ENCODE data around the gene PES1. TPM values are rescaled to one million over a fixed set of nuclear protein-coding genes. Genes with fewer than 3 reads are reported as not detected.

PES1 gene
- total RNA-seq, 1 donor from 2014 or later, result 88.7 TPM

DNA sequence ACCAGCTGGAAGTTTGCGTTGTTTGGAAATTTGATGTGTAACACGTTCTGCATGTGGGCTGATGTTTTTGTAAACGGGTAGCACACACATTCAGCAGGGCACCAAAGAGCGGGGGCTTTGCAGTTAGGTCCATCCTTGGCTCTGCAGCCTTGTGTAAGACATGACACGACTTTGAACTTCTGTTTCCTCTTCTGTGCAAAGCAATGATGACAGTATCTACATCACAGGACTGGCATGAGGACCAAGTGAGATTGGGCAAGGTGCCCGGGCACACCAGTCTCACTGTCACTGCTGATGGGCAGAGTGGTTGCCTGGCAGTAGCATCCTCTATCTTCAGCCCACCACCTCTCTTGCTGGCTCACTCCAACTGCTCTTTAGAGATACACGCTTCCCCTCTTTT, 18.6 kb upstream of the PES1 start:
- Mint-ChIP-seq H3K27ac (ENCODE audit: unreplicated experiment) (no peak overlapping the region), H3K36me3 (ENCODE audit: low read depth, unreplicated experiment) (no peaks in the 10 kb centered on the region), H3K27me3 (ENCODE audit: low read depth, unreplicated experiment) (peaks cover 6% of the 10 kb centered on the region), H3K4me3 (ENCODE audit: unreplicated experiment) (no peak overlapping the region), H3K9me3 (ENCODE audit: unreplicated experiment) (peaks cover 2% of the 10 kb centered on the region), H3K4me1 (ENCODE audit: low read depth, unreplicated experiment) (peaks cover 29% of the 10 kb centered on the region)
- peaks cover 24% of the 10 kb centered on the region for H3K4me1 ChIP-seq (ENCODE audit: insufficient read depth, low read length)
- no peaks in the 10 kb centered on the region for H3K79me2 ChIP-seq (ENCODE audit: insufficient read depth, low read length)
- no peak for DNase-seq (ENCODE audit: low read depth)
- H2AFZ ChIP-seq (ENCODE audit: low read depth, low read length), result no peak overlapping the region
- H3K27ac ChIP-seq (ENCODE audit: low read depth, low read length), result no peak overlapping the region
- TF ChIP-seq EZH2 (IDR thresholded peaks at IDR 0.05; ENCODE audit: insufficient read depth, low read length) (no peak), CTCF (IDR thresholded peaks at IDR 0.05; ENCODE audit: insufficient read depth, low read depth, low read length) (no peak)
- no peaks in the 10 kb centered on the region for H3K9me3 ChIP-seq (ENCODE audit: insufficient read depth, low read depth, low read length)
- H3K4me2 ChIP-seq (ENCODE audit: low read length), result no peak overlapping the region
- no peak overlapping the region for H3K4me3 ChIP-seq (ENCODE audit: insufficient read depth, low read depth, low read length)
- H3K9ac ChIP-seq (ENCODE audit: low read length), result no peak overlapping the region
- no peaks in the 10 kb centered on the region for H3K36me3 ChIP-seq (ENCODE audit: insufficient read depth, low read length)
- H3K27me3 ChIP-seq (ENCODE audit: insufficient read depth, low read length), result no peaks in the 10 kb centered on the region
- no peaks in the 10 kb centered on the region for H4K20me1 ChIP-seq (ENCODE audit: insufficient read depth, low read length)
- FAIRE-seq, result no peak

DNA sequence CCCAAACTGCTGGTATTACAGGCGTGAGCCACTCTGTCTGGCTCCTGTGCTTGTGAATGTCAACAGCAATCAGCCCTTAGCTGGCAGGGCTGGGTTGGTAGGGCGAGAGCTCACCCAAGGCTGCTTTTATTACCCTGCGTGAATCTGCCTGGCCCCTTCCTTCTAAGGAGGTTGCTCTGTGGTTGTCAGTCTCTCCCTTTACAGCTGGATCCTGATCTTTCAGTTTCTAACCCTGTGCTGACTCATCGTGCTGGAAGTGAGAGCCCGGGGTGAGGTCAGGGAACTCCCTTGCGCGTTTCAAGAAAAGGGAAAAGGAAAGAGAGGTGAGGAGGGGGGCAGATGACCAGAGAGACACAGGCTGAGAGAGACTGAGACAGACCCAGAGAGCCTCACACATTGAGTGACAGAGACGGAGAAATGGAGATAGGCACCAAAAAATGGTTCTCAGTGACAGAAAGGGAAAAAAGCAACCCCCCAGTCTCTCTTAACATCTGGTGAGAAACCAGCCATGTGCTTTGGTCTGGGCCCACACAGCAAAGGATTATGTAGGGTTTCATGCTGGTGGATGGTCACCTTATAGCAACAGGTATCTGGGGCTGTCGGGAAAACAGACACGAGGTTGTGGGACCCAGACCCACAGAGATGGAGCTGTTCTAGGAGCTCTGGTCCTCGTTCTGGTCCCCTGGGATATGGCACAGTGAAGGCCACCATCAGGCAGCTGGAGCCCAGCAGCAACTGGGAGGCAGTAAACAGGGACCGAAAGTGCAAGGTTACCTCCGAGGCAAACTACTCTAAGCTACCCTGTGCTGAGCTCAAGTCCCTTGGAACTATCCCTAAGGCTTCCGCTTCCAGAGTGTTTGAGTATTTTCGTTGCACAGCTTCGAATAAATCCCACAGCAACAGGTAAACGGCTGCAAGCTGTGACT, 17.8 kb upstream of the PES1 start:
- Histone ChIP-seq H3K9ac (ENCODE audit: low read length) (peak overlapping the region; percentile 36), H4K20me1 (ENCODE audit: insufficient read depth, low read length) (no peaks in the 10 kb centered on the region), H2AFZ (ENCODE audit: low read depth, low read length) (peak overlapping the region; percentile 29), H3K27ac (ENCODE audit: low read depth, low read length) (no peak overlapping the region), H3K4me2 (ENCODE audit: low read length) (peak overlapping the region; percentile 70), H3K27me3 (ENCODE audit: insufficient read depth, low read length) (no peaks in the 10 kb centered on the region), H3K9me3 (ENCODE audit: insufficient read depth, low read depth, low read length) (no peaks in the 10 kb centered on the region), H3K79me2 (ENCODE audit: insufficient read depth, low read length) (no peaks in the 10 kb centered on the region), H3K4me3 (ENCODE audit: insufficient read depth, low read depth, low read length) (no peak overlapping the region), H3K4me1 (ENCODE audit: insufficient read depth, low read length) (peaks cover 24% of the 10 kb centered on the region), H3K36me3 (ENCODE audit: insufficient read depth, low read length) (no peaks in the 10 kb centered on the region)
- peaks cover 29% of the 10 kb centered on the region for H3K4me1 Mint-ChIP-seq (ENCODE audit: low read depth, unreplicated experiment)
- H3K27ac Mint-ChIP-seq (ENCODE audit: unreplicated experiment), result peak overlapping the region; percentile 98
- H3K27me3 Mint-ChIP-seq (ENCODE audit: low read depth, unreplicated experiment), result peaks cover 3% of the 10 kb centered on the region
- H3K9me3 Mint-ChIP-seq (ENCODE audit: unreplicated experiment), result peaks cover 2% of the 10 kb centered on the region
- H3K36me3 Mint-ChIP-seq (ENCODE audit: low read depth, unreplicated experiment), result no peaks in the 10 kb centered on the region
- FAIRE-seq (no peak), DNase-seq (ENCODE audit: low read depth) (peak; percentile 72)
- H3K4me3 Mint-ChIP-seq (ENCODE audit: unreplicated experiment), result peak overlapping the region; percentile 76
- TF ChIP-seq CTCF (IDR thresholded peaks at IDR 0.05; ENCODE audit: insufficient read depth, low read depth, low read length) (no peak), EZH2 (IDR thresholded peaks at IDR 0.05; ENCODE audit: insufficient read depth, low read length) (no peak)

DNA sequence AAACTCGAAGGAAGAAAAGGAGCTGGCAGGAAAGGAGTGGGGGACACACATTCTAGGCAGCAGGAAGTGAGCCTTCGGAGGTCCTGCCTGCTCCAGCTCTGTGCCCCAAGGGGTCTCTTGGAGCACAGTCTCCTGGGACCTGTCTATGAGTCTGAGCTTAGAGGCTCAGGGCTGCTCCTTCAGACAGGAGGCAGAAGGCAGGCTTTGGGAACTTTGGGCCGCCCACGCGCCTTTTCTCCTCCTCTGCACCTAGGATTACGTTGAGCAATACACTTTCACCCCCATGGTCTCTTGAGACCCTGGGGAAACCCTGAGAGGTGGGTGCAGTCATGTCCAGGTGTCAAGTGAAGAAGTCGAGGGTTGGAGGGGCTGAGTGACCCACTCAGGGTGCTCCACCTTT, 16.2 kb upstream of the PES1 start:
- Mint-ChIP-seq H3K4me1 (ENCODE audit: low read depth, unreplicated experiment) (peaks cover 31% of the 10 kb centered on the region), H3K9me3 (ENCODE audit: unreplicated experiment) (no peaks in the 10 kb centered on the region), H3K36me3 (ENCODE audit: low read depth, unreplicated experiment) (no peaks in the 10 kb centered on the region), H3K4me3 (ENCODE audit: unreplicated experiment) (no peak overlapping the region), H3K27me3 (ENCODE audit: low read depth, unreplicated experiment) (no peaks in the 10 kb centered on the region), H3K27ac (ENCODE audit: unreplicated experiment) (no peak overlapping the region)
- no peak for DNase-seq (ENCODE audit: low read depth)
- H3K9ac ChIP-seq (ENCODE audit: low read length), result no peak overlapping the region
- no peaks in the 10 kb centered on the region for H3K36me3 ChIP-seq (ENCODE audit: insufficient read depth, low read length)
- FAIRE-seq, result no peak
- no peaks in the 10 kb centered on the region for H4K20me1 ChIP-seq (ENCODE audit: insufficient read depth, low read length)
- peaks cover 24% of the 10 kb centered on the region for H3K4me1 ChIP-seq (ENCODE audit: insufficient read depth, low read length)
- TF ChIP-seq EZH2 (IDR thresholded peaks at IDR 0.05; ENCODE audit: insufficient read depth, low read length) (no peak), CTCF (IDR thresholded peaks at IDR 0.05; ENCODE audit: insufficient read depth, low read depth, low read length) (no peak)
- H3K9me3 ChIP-seq (ENCODE audit: insufficient read depth, low read depth, low read length), result no peaks in the 10 kb centered on the region
- no peak overlapping the region for H3K4me3 ChIP-seq (ENCODE audit: insufficient read depth, low read depth, low read length)
- no peaks in the 10 kb centered on the region for H3K27me3 ChIP-seq (ENCODE audit: insufficient read depth, low read length)
- no peak overlapping the region for H2AFZ ChIP-seq (ENCODE audit: low read depth, low read length)
- H3K4me2 ChIP-seq (ENCODE audit: low read length), result no peak overlapping the region
- no peak overlapping the region for H3K27ac ChIP-seq (ENCODE audit: low read depth, low read length)
- no peaks in the 10 kb centered on the region for H3K79me2 ChIP-seq (ENCODE audit: insufficient read depth, low read length)

All from astrocyte (in vitro differentiated cells and primary cell).